GM23248 (cell line): ENCODE data around the gene SSUH2.

Source experiments
- EZH2 ChIP-seq: fragments of 200-600 bp; sonication (generic); IDR thresholded peaks from 2 replicates; pipeline ENCODE4 v1.6.1; 2018; ENCODE audit warnings: antibody characterized with exemption, mild to moderate bottlenecking; ENCODE audit not compliant: insufficient read depth, poor library complexity, severe bottlenecking
- EZH2phosphoT487 ChIP-seq: fragments of 200-600 bp; sonication (generic); IDR thresholded peaks from 2 replicates; pipeline ENCODE4 v1.6.1; 2018; ENCODE audit warnings: antibody characterized with exemption, moderate library complexity, mild to moderate bottlenecking, low read depth; ENCODE audit not compliant: insufficient read depth

- TF ChIP-seq EZH2 (no peak), EZH2phosphoT487 (no peak)
These were observed 14.6 kb upstream of the SSUH2 start for GRCh38 chr3:8659242-8659641.
